Activated CD8-positive, alpha-beta memory T cell treated with anti-CD3 and anti-CD28 coated beads, Interleukin-2, amount 50 U/mL, for 24 hours (primary cell): ENCODE results near the gene EPHA1.

Experiments used
- DNase-seq: peaks from one replicate; pipeline ENCODE4 v3.0.0-alpha.2; 2020; ENCODE audit errors: extremely low read depth

The EPHA1 gene

GRCh38 chr7:143388491-143389101 lies 20.1 kb downstream of the EPHA1 start:
- DNase-seq = no peak

- DNase-seq = no peak
Measured at GRCh38 chr7:143388051-143388450, 20.6 kb downstream of the EPHA1 start.

DNA sequence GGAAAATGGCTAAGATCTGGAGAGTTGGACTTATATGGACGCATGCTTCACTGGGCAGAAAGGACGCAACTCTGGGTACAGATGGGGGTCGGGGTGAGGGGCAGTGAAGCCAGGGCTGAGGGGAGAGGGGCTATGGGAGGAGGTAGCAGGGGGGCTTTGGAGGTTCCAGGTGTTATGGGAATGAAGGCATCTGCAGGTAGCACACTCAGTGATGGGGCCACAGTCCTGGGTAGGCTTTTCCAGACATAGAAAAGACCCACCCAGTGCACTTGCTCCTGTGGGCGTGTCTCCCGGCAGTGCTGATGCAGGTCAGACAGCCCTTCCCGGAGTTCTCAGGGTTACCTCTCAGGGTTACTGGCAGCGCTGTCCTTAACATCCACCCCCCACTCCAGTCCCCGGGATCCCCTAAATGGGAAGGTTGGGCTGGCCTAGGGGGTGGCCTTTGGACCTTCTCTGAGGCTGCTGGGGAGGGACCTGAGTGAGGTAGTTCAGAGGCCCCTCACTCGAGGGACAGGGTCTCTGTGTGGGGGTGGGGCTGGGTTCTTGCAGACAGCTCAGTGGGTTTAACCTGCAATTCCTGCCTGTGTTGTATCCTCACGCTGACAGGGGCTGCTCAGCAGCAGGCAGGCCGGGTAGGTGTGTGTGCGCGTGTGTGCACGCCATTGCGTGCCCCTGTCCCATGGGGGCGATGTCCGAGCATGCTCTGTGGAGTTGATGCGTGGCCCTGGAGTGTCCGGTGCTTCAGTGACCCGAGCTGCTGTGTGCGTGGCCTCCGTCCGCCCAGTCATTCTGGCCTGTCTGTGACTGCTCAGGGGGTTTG lies 21.3 kb downstream of the EPHA1 start:
- DNase-seq = no peak

DNA sequence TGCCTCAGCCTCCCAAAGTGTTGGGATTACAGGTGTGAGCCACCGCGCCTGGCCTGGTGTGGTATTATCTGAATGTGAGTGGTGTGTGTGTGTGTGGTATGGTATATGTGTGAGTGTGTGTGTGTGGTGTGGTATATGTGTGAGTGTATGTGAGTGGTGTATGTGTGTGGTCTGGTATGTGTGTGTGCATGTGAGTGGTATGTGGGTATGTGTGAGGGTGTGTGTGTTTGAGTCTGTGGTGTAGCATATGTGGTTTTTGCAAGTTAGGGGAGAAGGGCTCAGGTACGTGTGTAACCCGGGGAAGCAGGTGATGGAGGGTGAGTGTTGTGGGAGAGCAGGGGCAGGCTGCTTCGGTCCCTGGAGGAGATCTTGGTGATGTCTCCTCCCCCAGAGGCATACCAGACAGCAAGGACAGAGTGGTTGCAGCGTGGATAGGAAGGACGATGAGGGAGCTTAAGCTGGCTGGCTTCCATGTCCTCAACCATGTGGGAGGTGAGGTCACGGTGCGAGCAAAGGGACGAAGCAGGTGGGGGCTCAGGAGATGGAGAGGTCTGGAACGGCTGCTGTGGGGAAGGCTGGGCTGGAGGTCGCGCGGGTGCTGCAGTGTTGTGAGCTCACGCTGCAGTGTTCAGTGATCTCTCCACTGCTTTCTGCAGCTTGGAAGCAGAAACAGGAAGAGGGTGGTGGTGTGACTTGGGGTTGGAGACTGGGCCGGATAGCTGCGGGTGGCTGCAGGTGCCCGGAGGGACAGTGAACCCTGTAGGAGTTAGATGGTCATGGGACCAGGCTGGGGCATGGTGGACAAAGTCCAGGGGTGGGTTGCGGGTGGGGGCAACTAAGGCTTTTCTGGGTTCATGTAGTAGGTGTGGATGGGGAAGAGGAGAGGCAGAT lies 22.5 kb downstream of the EPHA1 start:
- no peak for DNase-seq

DNA sequence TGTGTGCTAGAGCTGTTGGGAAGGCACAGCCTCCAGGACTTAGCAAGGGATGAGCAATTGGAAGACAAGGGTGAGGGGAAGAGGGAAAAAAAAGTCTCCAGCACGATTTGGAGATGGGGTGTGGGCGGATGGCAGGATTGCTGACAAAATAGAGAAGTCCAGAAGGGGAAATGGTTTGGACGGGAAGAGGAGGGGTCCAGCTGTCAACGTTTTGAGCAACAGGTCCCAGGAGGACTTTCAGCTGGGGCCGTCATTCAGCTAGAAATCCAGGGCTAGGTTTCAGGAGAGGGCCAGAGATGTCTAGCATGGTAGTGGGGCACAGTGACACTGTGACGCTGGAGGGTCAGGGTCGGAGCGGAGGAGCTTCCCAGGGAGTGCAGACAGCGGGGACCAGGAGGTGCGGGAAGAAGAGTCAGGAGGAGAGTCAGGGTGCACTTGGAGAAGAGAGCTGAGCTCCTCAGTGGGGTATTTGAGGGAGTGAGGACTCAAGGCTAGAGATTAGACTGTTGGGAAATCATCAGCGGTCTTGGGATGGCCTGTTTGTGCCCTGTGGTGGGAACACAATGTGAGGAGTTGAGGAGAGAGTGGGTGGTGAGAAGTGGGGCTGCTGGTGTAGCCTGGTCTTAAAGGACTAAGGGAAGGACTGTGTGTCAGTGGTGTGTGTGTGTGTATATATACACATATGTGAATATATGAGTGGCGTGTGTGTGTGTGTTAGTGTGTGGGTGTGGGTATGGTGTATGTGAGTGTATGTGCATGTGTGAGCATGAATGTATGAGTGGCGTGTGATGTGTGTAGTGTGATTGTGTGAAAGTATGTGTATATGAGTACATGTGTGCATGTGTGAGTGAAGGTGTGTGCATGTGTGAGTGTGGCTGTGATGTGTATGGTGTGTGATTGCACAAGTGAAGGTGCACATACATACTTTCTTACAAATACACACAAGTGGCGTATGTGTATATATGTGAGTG lies 23.7 kb downstream of the EPHA1 start:
- DNase-seq = no peak

- no peak for DNase-seq
Measured at GRCh38 chr7:143384148-143384547, 24.5 kb downstream of the EPHA1 start.

GRCh38 chr7:143383642-143383957 lies 25.1 kb downstream of the EPHA1 start:
- no peak for DNase-seq

DNA sequence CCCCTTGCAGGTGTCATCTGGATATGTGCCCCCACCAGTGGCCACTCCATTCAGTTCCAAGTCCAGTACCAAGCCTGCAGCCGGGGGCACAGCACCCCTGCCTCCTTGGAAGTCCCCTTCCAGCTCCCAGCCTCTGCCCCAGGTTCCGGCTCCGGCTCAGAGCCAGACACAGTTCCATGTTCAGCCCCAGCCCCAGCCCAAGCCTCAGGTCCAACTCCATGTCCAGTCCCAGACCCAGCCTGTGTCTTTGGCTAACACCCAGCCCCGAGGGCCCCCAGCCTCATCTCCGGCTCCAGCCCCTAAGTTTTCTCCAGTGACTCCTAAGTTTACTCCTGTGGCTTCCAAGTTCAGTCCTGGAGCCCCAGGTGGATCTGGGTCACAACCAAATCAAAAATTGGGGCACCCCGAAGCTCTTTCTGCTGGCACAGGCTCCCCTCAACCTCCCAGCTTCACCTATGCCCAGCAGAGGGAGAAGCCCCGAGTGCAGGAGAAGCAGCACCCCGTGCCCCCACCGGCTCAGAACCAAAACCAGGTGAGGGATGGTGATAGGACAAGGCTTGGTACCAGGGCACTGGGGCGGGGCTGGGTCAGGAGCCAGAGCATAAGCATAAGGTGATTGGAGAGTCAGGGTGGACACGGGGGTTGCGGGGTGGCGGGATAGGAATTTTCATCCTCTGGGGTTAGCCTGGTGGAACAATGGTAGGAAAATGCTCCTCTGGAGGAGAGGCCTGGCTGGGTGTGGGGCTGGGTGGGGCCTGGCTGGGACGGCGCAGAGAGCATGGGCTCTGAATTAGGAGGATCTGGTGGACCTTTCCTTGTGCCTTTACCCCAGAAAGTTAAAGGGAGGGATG lies 25.6 kb downstream of the EPHA1 start:
- no peak for DNase-seq

GRCh38 chr7:143382126-143382790 lies 26.4 kb downstream of the EPHA1 start:
- no peak for DNase-seq

DNA sequence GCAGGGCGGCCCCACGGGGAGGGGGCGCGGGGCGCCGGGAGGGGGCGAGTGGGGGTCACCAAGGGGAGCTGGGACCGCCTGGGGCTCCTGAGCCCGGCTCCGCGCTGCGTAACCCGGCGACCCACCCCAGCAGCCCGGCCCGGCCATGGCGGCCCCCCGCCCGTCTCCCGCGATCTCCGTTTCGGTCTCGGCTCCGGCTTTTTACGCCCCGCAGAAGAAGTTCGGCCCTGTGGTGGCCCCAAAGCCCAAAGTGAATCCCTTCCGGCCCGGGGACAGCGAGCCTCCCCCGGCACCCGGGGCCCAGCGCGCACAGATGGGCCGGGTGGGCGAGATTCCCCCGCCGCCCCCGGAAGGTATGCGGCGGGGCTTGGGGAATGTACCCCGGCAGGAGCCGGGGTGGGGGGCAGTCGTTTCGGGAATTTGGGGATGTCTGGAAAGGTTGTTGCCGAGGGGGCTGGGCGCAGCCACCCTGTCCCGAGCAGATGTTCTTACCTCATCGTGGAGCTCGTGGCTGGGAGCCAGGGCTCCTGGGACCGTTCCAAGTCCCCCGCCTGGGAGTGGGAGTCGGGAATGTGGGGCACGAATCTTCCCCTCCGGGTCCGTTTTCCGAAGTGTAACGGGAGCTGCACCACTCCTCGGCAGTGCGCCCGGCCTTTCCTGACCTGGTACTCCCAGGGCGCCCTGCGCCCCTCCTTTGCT lies 27.1 kb downstream of the EPHA1 start:
- DNase-seq = no peak

DNA sequence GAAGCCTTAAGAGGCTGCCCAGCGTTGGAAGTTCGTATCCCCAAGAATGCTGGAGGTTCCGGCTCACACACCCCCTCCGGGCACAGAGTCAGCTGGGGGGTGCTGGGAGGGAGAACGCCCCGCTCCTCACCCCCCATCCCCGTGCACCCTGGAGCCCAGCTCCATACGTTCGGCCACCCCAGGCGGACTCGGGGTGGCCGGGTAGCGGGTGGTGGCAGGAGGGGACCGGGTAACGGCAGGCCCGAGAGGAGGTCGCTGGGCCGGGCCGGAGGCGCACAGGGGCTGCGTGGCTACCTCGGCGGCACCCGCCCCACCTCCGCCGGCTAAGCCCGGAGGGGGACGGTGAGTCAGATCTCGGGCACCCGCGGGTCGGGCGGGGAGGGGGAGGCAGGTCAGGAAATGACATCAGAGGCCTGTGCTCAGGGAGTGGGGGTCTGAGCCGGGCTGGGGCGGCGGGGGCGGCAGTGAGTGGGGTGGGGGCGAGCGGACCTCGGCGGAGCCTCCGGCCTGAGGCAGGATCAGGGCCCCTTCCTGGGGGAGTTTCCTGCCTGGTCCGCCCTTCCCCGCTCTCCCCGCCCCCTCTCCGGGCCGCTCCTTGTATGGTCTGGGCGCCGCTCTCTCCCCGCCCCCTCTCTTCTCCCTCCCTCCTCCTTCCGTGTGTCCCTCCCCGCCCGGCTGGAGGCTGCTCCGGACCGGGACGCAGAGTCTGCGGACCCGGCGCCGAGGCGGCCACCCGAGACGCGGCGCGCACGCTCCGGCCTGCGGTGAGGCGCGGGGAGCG lies 27.8 kb downstream of the EPHA1 start, which contains the start of gene ZYX:
TSS of gene ZYX (plus strand) at position 700 of the 781 bp plus-strand sequence. CDS start 227 bp downstream, outside the sequence.
- peak; percentile 69 for DNase-seq

DNA sequence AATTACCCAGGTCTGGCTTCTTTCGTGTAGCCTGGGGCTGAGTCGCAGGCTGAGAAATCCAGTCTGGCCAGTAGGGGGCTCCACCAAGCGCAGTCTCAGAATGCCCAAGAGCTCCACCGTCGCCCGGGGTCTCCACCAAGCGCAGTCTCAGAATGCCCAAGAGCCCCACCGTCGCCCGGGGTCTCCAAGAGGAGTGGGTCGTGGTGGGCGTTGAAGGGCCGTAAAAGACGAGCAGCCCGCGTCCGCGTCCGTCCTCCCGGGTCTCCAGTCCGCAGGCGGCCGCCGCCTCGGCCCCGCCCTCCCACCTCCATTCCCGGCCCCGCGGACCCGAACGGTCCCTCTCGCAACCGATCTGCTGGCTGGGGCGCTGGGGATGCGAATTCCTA lies 28.4 kb downstream of the EPHA1 start:
- peak; percentile 78 for DNase-seq

- no peak for DNase-seq
Measured at GRCh38 chr7:143379611-143380259, 28.9 kb downstream of the EPHA1 start.

DNA sequence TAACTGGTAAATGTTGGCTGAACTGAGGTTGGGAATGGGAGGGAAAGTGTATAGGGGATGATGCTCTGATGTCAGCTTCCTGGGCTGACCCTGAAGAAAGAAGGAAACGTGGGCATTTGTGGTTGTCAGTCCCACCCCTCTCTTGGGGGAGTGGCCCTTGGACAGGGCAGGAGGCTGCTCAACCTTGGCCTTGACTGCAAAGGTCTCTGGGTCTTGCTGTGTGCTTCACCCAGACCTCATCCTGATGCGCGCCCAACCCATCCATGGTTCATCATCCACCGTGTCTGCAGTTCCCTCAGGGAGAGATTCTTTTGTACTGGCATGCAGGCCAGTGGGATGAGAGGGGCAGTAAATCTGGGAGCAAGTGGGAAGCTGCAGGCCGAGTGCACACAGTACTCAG lies 32.3 kb downstream of the EPHA1 start:
- DNase-seq = no peak

DNA sequence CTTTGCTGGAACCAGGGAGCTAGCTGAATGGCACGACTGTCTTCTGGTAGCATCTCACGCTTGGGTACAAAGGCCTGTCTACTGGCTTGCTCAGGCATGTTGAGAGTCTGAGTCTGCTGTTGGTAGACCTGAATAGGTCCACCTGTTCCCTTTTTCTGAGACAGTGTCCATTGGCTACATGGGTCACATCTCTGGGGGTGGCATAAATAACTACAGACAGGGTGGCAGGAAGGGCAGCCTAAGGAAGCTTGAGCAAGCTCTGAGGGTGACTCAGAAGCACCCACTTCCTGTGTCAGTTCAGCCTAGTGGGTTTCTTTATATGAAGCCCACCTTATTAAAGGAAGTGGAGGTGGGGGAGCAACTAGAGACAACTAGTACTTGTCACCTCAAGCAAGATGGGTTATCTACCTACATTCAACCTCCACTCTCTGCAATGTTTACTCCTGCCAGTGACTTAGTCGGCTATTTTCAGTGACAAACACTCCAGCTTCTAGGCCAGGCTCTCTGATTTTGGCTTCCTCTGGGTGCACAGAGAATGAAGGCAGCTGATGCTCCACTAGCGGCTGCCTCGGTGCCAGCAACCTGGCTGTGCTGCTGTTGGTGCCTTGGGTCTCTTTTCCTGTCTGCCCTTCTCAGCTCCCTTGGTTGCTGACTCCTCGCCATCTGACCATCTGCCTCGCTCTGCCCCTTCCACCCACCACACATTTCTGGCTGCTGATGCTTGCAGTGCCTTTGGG lies 33.2 kb downstream of the EPHA1 start:
- DNase-seq = no peak

- no peak for DNase-seq
Measured at GRCh38 chr7:143374561-143374960, 34.1 kb downstream of the EPHA1 start.

GRCh38 chr7:143373255-143373794 lies 35.3 kb downstream of the EPHA1 start:
- DNase-seq = no peak
